OCI-LY1 (cell line): Measurements from ENCODE around the gene ASB2.

Source experiments
- H2AFZ ChIP-seq: fragments of 200-600 bp; sonication (generic), shearing (Covaris generic); 2 replicates; pipeline ENCODE4 v1.6.0; 2014; ENCODE audit warnings: antibody characterized with exemption, mild to moderate bottlenecking, low read length
- H3F3A ChIP-seq: fragments of 200-600 bp; sonication (generic), shearing (Covaris generic); 2 replicates; pipeline ENCODE4 v1.6.0; 2014; ENCODE audit warnings: mild to moderate bottlenecking, antibody characterized with exemption, low read length, moderate library complexity; ENCODE audit not compliant: insufficient read depth
- H3K27ac ChIP-seq: fragments of 200-600 bp; sonication (generic); 2 replicates; pipeline ENCODE4 v1.5.1; 2014; ENCODE audit warnings: low read length, mixed run types, mild to moderate bottlenecking, low read depth; ENCODE audit not compliant: poor library complexity, severe bottlenecking
- H3K27me3 ChIP-seq: fragments of 200-600 bp; sonication (generic); 2 replicates; pipeline ENCODE4 v1.6.0; 2014; ENCODE audit warnings: antibody characterized with exemption, mild to moderate bottlenecking, low read length, moderate library complexity; ENCODE audit not compliant: insufficient read depth
- H3K36me3 ChIP-seq: fragments of 200-600 bp; sonication (generic); 2 replicates; pipeline ENCODE4 v1.6.1; 2014; ENCODE audit warnings: mild to moderate bottlenecking, antibody characterized with exemption, low read length, moderate library complexity, mixed read lengths; ENCODE audit not compliant: insufficient read depth
- H3K4me1 ChIP-seq: fragments of 200-600 bp; sonication (generic); 2 replicates; pipeline ENCODE4 v1.5.1; 2014; ENCODE audit warnings: mild to moderate bottlenecking, low read length, moderate library complexity; ENCODE audit not compliant: insufficient read depth, severe bottlenecking
- H3K4me2 ChIP-seq: fragments of 200-600 bp; sonication (generic), shearing (Covaris generic); 2 replicates; pipeline ENCODE4 v1.6.1; 2014; ENCODE audit warnings: low read length
- H3K4me3 ChIP-seq: fragments of 200-600 bp; sonication (generic); 2 replicates; pipeline ENCODE4 v1.5.1; 2014; ENCODE audit warnings: low read length, low read depth, mild to moderate bottlenecking, mixed read lengths; ENCODE audit not compliant: poor library complexity, severe bottlenecking
- H3K79me2 ChIP-seq: fragments of 200-600 bp; shearing (Covaris generic); 2 replicates; pipeline ENCODE4 v1.6.1; 2016; ENCODE audit warnings: mixed run types, low read length, mixed read lengths; ENCODE audit not compliant: insufficient read depth
- H3K9ac ChIP-seq: fragments of 200-600 bp; sonication (generic), shearing (Covaris generic); 2 replicates; pipeline ENCODE4 v1.6.1; 2014; ENCODE audit warnings: mild to moderate bottlenecking, low read length, mixed read lengths
- H3K9me2 ChIP-seq: fragments of 200-600 bp; sonication (generic), shearing (Covaris generic); 2 replicates; pipeline ENCODE4 v1.6.1; 2014; ENCODE audit warnings: low read depth, mild to moderate bottlenecking, low read length, mixed read lengths
- H3K9me3 ChIP-seq: fragments of 200-600 bp; shearing (Covaris generic); 2 replicates; pipeline ENCODE4 v1.6.1; 2014; ENCODE audit warnings: low read length, mixed read lengths
- H4K20me1 ChIP-seq: fragments of 200-600 bp; sonication (generic), shearing (Covaris generic); 2 replicates; pipeline ENCODE4 v1.6.0; 2016; ENCODE audit warnings: mild to moderate bottlenecking, low read length; ENCODE audit not compliant: insufficient read depth
- CTCF ChIP-seq: fragments of 200-600 bp; sonication (generic), shearing (Covaris generic); IDR thresholded peaks from 2 replicates; pipeline ENCODE4 v1.5.1; 2017; ENCODE audit warnings: mild to moderate bottlenecking, antibody characterized with exemption, low read length, moderate library complexity, mixed read lengths
- EZH2 ChIP-seq: fragments of 200-600 bp; sonication (generic), shearing (Covaris generic); IDR thresholded peaks from 2 replicates; pipeline ENCODE4 v1.8.0; 2017; ENCODE audit warnings: borderline replicate concordance, mixed run types, mild to moderate bottlenecking, antibody characterized with exemption, low read length, moderate library complexity, mixed read lengths

The ASB2 gene

GRCh38 chr14:93884950-93885349 is 91.4 kb downstream of the ASB2 start:
- Histone ChIP-seq H3K27ac (no peak overlapping the region), H3K4me2 (no peak overlapping the region), H3K79me2 (no peaks in the 10 kb centered on the region), H3F3A (no peaks in the 10 kb centered on the region), H3K4me1 (no peaks in the 10 kb centered on the region), H4K20me1 (no peaks in the 10 kb centered on the region), H3K4me3 (no peak overlapping the region), H3K36me3 (no peaks in the 10 kb centered on the region), H3K9ac (no peak overlapping the region), H2AFZ (no peak overlapping the region), H3K9me2 (no peaks in the 10 kb centered on the region), H3K27me3 (peaks cover 5% of the 10 kb centered on the region; the same call in 1 of the 2 replicates), H3K9me3 (0 out of 2 replicates have a peak, but pooled peaks cover 5% of the 10 kb centered on the region)
- TF ChIP-seq EZH2 (no peak), CTCF (no peak)
